AG10803 (cell line): ENCODE results near the gene PRRG4.
A peak's percentile ranks its signal among the peaks of the same experiment; 100 is the strongest.
"Not testable (repeated sequence)": the region's sequence is repeated elsewhere in the genome, so short reads cannot be mapped to it uniquely, and the experiment has no call there.

ENCODE experiments used
- DNase-seq: peaks from one replicate; pipeline ENCODE4 v3.0.0; 2010; ENCODE audit warnings: low read depth
- H3K4me3 ChIP-seq: 2 replicates; pipeline ENCODE4 v1.5.1; 2011; ENCODE audit warnings: mild to moderate bottlenecking, low read length, control low read depth
- TF ChIP-seq, protein P1 (sequence below): conservative IDR thresholded peaks from 2 replicates; pipeline ENCODE4 v1.5.1; 2011; ENCODE audit warnings: mild to moderate bottlenecking, low read length, control low read depth, inconsistent platforms

The PRRG4 gene

DNA sequence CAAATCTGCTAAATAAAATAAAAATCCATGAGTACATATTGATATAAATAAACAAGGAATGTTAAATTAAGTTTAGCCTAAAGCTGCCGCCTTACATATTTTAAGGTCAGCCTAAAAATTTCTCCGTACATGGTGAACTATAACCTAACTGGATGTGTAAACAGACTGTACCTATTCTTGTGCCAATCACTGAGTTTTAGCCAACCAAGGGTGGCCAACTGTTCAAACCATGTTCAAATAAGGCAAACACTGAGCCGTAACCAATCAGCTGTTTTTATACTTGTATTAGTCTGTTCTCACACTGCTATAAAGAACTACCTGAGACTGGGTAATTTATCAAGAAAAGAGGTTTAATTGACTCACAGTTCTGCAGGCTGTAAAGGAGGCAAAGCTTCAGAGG, 54.3 kb downstream of the PRRG4 start:
- DNase-seq = no peak
- TF ChIP-seq, protein P1, sequence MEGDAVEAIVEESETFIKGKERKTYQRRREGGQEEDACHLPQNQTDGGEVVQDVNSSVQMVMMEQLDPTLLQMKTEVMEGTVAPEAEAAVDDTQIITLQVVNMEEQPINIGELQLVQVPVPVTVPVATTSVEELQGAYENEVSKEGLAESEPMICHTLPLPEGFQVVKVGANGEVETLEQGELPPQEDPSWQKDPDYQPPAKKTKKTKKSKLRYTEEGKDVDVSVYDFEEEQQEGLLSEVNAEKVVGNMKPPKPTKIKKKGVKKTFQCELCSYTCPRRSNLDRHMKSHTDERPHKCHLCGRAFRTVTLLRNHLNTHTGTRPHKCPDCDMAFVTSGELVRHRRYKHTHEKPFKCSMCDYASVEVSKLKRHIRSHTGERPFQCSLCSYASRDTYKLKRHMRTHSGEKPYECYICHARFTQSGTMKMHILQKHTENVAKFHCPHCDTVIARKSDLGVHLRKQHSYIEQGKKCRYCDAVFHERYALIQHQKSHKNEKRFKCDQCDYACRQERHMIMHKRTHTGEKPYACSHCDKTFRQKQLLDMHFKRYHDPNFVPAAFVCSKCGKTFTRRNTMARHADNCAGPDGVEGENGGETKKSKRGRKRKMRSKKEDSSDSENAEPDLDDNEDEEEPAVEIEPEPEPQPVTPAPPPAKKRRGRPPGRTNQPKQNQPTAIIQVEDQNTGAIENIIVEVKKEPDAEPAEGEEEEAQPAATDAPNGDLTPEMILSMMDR = no peak

DNA sequence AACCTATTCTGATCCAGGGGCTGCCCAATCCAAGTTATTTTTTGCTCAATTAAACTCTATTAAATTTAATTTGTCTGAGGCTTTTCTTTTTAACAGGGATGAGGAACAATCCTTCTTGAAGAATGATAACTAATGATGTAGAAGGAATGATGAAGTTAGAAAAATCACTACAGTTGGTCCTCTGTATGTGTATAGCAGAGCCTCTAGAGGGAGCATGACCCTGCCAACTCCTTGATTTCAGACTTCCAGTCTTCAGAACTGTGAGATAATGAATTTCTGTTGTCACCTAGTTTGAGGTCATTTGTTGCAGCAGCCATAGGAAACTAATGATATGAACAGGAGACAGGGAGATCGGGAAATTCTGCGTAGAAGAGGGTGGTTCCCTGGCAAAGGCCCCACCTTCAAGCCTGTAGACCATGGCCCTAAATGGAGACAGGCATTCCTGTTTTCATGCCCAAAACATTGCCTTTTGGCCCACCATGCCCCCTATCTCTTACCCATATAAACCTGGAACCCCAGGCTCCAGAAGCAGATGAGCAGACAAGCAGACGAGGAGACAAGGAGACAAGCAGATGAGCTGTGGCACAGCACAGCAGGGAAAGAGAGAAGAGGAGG, 55.1 kb downstream of the PRRG4 start:
- TF ChIP-seq, protein P1 = peak; percentile 60
- peak; percentile 19 for DNase-seq
- H3K4me3 ChIP-seq = no peak overlapping the region

More for the DNA sequence above, 54.3 kb downstream of the PRRG4 start:
- H3K4me3 ChIP-seq = no peak overlapping the region

DNA sequence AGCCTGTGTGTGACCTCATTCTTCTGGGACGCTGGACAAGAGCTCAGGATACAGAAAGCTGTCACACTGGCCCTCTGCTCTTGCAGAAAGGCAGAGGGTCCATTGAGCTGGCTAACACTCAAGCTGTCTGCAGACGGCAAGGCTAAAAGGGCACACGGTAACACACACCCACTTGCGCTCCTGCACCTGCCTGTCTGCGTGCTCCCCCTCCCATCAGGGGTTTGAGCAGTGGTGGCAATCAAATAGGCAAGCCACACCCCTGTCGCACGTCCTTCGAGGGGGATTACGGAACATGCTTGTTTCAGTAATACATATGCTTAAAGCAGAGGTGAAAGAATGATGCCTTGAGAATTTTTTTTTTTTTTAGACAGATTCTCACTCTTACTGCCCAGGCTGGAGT, 55.8 kb downstream of the PRRG4 start:
- no peak for DNase-seq
- TF ChIP-seq, protein P1 = no peak

DNA sequence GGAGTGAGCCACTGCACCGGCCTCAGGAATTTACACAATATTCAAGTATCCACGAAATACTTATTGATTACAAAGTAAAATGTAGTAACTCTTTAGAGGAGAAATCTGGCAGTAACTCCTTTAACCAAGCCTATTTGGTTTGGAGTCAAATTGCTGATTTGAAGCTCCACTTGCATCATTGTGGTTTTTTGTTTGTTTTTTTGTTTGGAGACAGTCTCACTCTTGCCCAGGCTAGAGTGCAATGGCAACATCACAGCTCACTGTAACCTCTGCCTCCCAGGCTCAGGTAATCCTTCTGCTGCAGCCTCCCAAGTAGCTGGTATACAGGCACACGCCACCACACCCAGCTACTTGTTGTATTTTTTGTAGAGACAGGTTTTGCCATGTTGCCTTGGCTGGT, 56.5 kb downstream of the PRRG4 start:
- H3K4me3 ChIP-seq = no peak overlapping the region
- TF ChIP-seq, protein P1 = no peak
- peak; percentile 9 for DNase-seq

More for the DNA sequence above, 55.8 kb downstream of the PRRG4 start:
- H3K4me3 ChIP-seq = no peak overlapping the region

DNA sequence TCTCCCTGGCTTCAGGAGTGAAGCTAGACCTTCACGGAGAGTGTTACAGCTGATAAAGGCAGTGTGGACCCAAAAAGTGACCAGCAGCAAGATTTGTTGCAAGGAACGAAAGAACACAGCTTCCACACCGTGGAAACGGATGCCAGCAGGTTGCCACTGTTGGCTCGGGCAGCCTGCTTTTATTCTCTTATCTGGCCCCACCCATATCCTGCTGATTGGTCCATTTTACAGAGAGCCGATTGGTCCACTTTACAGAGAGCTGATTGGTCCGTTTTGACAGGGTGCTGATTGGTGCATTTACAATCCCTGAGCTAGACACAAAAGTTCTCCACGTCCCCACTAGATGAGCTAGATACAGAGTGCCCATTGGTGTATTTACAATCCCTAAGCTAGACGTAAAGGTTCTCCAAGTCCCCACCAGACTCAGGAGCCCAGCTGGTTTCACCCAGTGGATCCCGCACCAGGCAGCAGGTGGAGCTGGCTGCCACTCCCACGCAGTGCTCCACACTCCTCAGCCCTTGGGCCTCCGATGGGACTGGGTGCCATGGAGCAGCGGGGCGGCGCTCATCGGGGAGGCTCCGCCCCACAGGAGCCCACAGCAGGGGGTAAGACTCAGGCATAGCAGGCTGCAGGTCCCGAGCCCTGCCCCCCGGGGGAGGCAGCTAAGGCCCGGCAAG, 58.1 kb downstream of the PRRG4 start:
- not testable (repeated sequence) for DNase-seq, H3K4me3 ChIP-seq

DNA sequence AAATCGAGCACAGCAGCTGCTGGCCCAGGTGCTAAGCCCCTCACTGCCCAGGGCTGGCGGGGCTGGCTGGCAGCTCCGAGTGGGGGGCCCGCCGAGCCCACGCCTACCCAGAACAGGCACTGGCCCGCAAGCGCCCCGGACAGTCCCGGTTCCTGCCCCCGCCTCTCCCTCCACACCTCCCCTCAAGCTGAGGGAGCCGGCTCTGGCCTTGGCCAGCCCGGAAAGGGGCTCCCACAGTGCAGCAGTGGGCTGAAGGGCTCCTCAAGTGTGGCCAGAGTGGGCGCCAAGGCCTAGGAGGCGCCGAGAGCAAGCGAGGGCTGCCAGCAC, 58.6 kb downstream of the PRRG4 start:
- not testable (repeated sequence) for H3K4me3 ChIP-seq, DNase-seq

DNA sequence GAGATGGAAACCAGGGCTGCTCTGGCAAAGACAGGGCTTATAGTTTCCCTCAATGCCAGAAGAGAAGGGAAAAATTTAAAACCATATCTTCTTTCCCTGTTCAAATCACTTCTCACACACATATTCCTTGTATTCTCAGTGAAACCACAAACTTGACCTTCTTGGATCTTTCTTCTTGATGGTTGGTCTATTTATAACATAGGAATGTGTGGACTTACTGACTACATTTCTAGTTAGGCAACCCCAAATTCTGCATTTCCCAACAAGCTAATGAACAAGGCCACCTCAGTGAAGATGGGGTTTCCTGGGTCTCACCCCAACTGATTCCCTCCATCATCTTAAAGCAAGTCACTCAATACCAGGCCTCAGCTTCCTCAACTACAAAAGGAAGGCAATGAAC, 59.1 kb downstream of the PRRG4 start:
- no peak overlapping the region for H3K4me3 ChIP-seq
- peak; percentile 72 for DNase-seq
- TF ChIP-seq, protein P1 = no peak

DNA sequence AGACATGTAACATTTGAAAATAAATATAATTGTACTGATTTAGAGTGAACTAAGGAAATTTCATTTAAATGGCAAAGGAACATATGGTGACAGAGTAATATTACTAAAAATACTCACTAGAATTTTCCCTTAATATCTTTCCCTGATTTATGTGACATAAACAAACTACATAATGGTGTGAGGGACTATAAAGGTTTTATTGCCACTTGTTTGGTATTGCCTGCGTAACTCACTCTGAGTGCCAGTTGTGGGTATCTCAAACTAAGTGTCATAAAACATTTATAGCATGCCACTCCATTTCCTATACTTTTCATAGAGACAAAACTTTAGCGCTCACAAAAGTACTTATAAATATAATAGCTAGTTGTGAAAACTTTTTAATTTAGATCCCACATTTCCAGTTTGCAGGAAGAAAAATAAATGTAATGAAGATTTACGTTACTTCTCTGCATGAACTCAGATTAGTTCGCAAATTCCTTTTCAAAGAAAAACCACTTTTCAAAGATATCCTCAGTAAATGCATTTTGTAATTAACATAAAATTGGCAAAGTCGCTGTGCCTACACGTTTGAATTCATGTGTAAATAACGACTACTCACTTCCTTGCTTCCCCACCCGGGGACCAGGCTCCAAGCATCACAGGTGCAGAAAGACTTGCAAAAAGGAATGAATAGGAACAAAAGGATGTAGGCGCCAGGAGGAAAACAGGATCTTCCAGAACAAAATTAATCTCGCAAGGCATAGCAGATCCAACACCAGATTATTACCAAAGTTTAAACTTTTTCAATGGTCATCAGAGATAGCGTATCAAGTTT, 61.3 kb downstream of the PRRG4 start:
- TF ChIP-seq, protein P1 = no peak
- H3K4me3 ChIP-seq = no peak overlapping the region
- no peak for DNase-seq
